ENCODE results near the gene CDK10. TPM values are rescaled to one million over a fixed set of nuclear protein-coding genes. Genes with fewer than 3 reads are reported as not detected.
A peak's percentile ranks its signal among the peaks of the same experiment; 100 is the strongest.

CDK10 gene
- total and polyA plus RNA-seq, 10 of the 15 experiments (the other 5 are each of a cell fraction or from before 2014, with no cell fraction given), result 1.5 to 58.7 (median 36.0) TPM

DNA sequence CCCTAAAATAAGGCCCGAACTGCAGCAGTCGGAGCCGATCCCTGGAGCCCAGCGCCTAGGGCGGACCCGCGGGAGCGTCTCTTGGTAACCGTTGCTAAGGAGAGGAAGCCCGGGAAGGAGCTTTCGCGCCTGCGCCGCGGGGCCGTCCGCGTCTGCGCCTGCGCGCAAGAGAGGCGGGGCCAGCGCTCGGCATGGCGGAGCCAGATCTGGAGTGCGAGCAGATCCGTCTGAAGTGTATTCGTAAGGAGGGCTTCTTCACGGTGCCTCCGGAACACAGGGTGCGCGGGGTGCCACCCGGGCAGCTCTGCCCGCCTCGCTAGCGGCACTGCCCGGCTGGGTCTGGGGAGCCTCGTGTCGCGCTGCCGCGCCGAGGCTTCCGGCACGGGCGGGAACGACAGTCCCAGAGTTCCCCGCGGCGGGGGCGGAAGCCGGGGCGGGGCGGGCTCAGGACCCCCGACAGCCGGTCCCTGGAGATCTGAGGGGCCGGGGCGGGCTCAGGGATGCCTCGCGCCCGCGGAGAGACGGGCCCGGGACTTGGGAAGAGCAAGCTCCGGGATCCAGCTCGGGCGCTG is at the start of gene CDK10 (continued):
- no peak for TF ChIP-seq TCF7 (IDR thresholded peaks at IDR 0.05; ENCODE audit: borderline replicate concordance)
- TF ChIP-seq, protein P1, sequence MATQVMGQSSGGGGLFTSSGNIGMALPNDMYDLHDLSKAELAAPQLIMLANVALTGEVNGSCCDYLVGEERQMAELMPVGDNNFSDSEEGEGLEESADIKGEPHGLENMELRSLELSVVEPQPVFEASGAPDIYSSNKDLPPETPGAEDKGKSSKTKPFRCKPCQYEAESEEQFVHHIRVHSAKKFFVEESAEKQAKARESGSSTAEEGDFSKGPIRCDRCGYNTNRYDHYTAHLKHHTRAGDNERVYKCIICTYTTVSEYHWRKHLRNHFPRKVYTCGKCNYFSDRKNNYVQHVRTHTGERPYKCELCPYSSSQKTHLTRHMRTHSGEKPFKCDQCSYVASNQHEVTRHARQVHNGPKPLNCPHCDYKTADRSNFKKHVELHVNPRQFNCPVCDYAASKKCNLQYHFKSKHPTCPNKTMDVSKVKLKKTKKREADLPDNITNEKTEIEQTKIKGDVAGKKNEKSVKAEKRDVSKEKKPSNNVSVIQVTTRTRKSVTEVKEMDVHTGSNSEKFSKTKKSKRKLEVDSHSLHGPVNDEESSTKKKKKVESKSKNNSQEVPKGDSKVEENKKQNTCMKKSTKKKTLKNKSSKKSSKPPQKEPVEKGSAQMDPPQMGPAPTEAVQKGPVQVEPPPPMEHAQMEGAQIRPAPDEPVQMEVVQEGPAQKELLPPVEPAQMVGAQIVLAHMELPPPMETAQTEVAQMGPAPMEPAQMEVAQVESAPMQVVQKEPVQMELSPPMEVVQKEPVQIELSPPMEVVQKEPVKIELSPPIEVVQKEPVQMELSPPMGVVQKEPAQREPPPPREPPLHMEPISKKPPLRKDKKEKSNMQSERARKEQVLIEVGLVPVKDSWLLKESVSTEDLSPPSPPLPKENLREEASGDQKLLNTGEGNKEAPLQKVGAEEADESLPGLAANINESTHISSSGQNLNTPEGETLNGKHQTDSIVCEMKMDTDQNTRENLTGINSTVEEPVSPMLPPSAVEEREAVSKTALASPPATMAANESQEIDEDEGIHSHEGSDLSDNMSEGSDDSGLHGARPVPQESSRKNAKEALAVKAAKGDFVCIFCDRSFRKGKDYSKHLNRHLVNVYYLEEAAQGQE (IDR thresholded peaks at IDR 0.05; ENCODE audit: low read depth, low read length), result no peak
- no peak for TF ChIP-seq MTA2 (IDR thresholded peaks at IDR 0.05; ENCODE audit: low read depth)
- no peak for TF ChIP-seq USF2 (IDR thresholded peaks at IDR 0.05; ENCODE audit: borderline replicate concordance, low read depth, low read length)

GRCh38 chr16:89637379-89637778 is 49.1 kb upstream of the CDK10 start:
- no peak for TF ChIP-seq DPF2 (IDR thresholded peaks at IDR 0.05)
- TF ChIP-seq, protein P2, sequence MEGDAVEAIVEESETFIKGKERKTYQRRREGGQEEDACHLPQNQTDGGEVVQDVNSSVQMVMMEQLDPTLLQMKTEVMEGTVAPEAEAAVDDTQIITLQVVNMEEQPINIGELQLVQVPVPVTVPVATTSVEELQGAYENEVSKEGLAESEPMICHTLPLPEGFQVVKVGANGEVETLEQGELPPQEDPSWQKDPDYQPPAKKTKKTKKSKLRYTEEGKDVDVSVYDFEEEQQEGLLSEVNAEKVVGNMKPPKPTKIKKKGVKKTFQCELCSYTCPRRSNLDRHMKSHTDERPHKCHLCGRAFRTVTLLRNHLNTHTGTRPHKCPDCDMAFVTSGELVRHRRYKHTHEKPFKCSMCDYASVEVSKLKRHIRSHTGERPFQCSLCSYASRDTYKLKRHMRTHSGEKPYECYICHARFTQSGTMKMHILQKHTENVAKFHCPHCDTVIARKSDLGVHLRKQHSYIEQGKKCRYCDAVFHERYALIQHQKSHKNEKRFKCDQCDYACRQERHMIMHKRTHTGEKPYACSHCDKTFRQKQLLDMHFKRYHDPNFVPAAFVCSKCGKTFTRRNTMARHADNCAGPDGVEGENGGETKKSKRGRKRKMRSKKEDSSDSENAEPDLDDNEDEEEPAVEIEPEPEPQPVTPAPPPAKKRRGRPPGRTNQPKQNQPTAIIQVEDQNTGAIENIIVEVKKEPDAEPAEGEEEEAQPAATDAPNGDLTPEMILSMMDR (IDR thresholded peaks at IDR 0.05 in 2 of 3, conservative IDR thresholded peaks at IDR 0.05 in 1 of 3; ENCODE audit: control insufficient read depth in 2 of 3, extremely low read depth in 1 of 3, insufficient read depth in 1 of 3, low read depth in 3 of 3, low read length in 3 of 3), result 0 out of 6 replicates have a peak, but pooled peaks of 1 of the 3 experiments have one; percentile 6
- no TSS peak for BruUV-seq (replicated peaks)
- CTCF ChIA-PET, result no interaction called here

More at GRCh38 chr16:89637379-89637778, 49.1 kb upstream of the CDK10 start:
- H3K27ac ChIP-seq (ENCODE audit: control insufficient read depth, insufficient read depth), result no peak overlapping the region
- ChIA-PET RAD21 (ENCODE audit: unreplicated experiment) (no interaction called here), SMC1A (ENCODE audit: uncharacterized antibody, unreplicated experiment) (no interaction called here), POLR2A (no interaction called here)
- H3K4me3 ChIP-seq, result no peak overlapping the region
- intact Hi-C loops (cut with micrococcal nuclease; ENCODE audit: unreplicated experiment), result no loop called here
- no peak for FAIRE-seq
- H3K79me2 ChIP-seq (ENCODE audit: control insufficient read depth, insufficient read depth, low read length), result no peaks in the 10 kb centered on the region
- no peaks in the 10 kb centered on the region for H4K20me1 ChIP-seq (ENCODE audit: control insufficient read depth, insufficient read depth)
- no peak overlapping the region for H3K9ac ChIP-seq (ENCODE audit: control insufficient read depth, insufficient read depth, low read length)
- H3K36me3 ChIP-seq (ENCODE audit: control insufficient read depth in 2 of 2, insufficient read depth in 2 of 2, low read length in 1 of 2), result no peaks in the 10 kb centered on the region
- H3K4me1 ChIP-seq (ENCODE audit: control insufficient read depth, insufficient read depth, low read length), result no peaks in the 10 kb centered on the region
- in situ Hi-C loops (cut with MboI), result no loop called here
- no peak for ATAC-seq
- 19% methylated on average over 10 of the region's 10 CpGs for WGBS (ENCODE audit: insufficient coverage, insufficient replicate concordance, low lambda C conversion rate, missing lambda C conversion rate)
- no peak for DNase-seq (ENCODE audit: low read depth, low spot score)
- no peaks in the 10 kb centered on the region; a peak in 1 of 4 replicates for H3K27me3 ChIP-seq (replicated peaks in 1 of 2; ENCODE audit: control insufficient read depth in 2 of 2, insufficient read depth in 2 of 2, low read length in 1 of 2)
- H3K9me3 ChIP-seq (replicated peaks; ENCODE audit: control insufficient read depth, insufficient read depth, low read length), result peaks cover 2% of the 10 kb centered on the region; the same call in 1 of the 3 replicates
- H2AFZ ChIP-seq (ENCODE audit: control insufficient read depth, low read depth, low read length), result no peak overlapping the region
- no peak overlapping the region for H3K4me2 ChIP-seq (ENCODE audit: control insufficient read depth, insufficient read depth)
